ENCODE results near the gene SLC34A2.

The SLC34A2 gene

GRCh38 chr4:25670991-25671390, 15.3 kb downstream of the SLC34A2 start:
- peak in 1 of 2 experiments; percentile 19 for DNase-seq (ENCODE audit: low read depth in 1 of 2, low spot score in 1 of 2)
- no peak for TF ChIP-seq JUND (IDR thresholded peaks at IDR 0.05; ENCODE audit: low read depth)
- in situ Hi-C loops (cut with HindIII; ENCODE audit: low pct_unique_long_range_greater_than_20kb, low sequenced_read_pairs), result no loop called here

GRCh38 chr4:25672756-25673155, 17.1 kb downstream of the SLC34A2 start:
- TF ChIP-seq JUND (IDR thresholded peaks at IDR 0.05; ENCODE audit: low read depth), result no peak
- DNase-seq (ENCODE audit: low read depth in 1 of 2, low spot score in 1 of 2), result no peak
- in situ Hi-C loops (cut with HindIII; ENCODE audit: low pct_unique_long_range_greater_than_20kb, low sequenced_read_pairs), result no loop called here

GRCh38 chr4:25674386-25674785, 18.7 kb downstream of the SLC34A2 start:
- in situ Hi-C loops (cut with HindIII; ENCODE audit: low pct_unique_long_range_greater_than_20kb, low sequenced_read_pairs), result no loop called here

GRCh38 chr4:25676221-25676620, 20.6 kb downstream of the SLC34A2 start:
- no peak for TF ChIP-seq JUND (IDR thresholded peaks at IDR 0.05; ENCODE audit: low read depth)
- in situ Hi-C loops (cut with HindIII; ENCODE audit: low pct_unique_long_range_greater_than_20kb, low sequenced_read_pairs), result no loop called here
- no peak for DNase-seq (ENCODE audit: low read depth in 1 of 2, low spot score in 1 of 2)

More at GRCh38 chr4:25674386-25674785, 18.7 kb downstream of the SLC34A2 start:
- no peak for DNase-seq (ENCODE audit: low read depth in 1 of 2, low spot score in 1 of 2)
- TF ChIP-seq JUND (IDR thresholded peaks at IDR 0.05; ENCODE audit: low read depth), result no peak

GRCh38 chr4:25677157-25677556, 21.5 kb downstream of the SLC34A2 start:
- in situ Hi-C loops (cut with HindIII; ENCODE audit: low pct_unique_long_range_greater_than_20kb, low sequenced_read_pairs), result no loop called here
- no peak for TF ChIP-seq JUND (IDR thresholded peaks at IDR 0.05; ENCODE audit: low read depth)
- DNase-seq (ENCODE audit: low read depth in 1 of 2, low spot score in 1 of 2), result no peak

GRCh38 chr4:25677943-25678342, 22.3 kb downstream of the SLC34A2 start:
- DNase-seq (ENCODE audit: low read depth in 1 of 2, low spot score in 1 of 2), result no peak
- in situ Hi-C loops (cut with HindIII; ENCODE audit: low pct_unique_long_range_greater_than_20kb, low sequenced_read_pairs), result no loop called here
- no peak for TF ChIP-seq JUND (IDR thresholded peaks at IDR 0.05; ENCODE audit: low read depth)

- DNase-seq (ENCODE audit: low read depth in 1 of 2, low spot score in 1 of 2), result no peak
- TF ChIP-seq JUND (IDR thresholded peaks at IDR 0.05; ENCODE audit: low read depth), result no peak
- in situ Hi-C loops (cut with HindIII; ENCODE audit: low pct_unique_long_range_greater_than_20kb, low sequenced_read_pairs), result no loop called here
Measured at GRCh38 chr4:25687773-25688172, 32.1 kb downstream of the SLC34A2 start.

GRCh38 chr4:25694466-25694865, 38.8 kb downstream of the SLC34A2 start:
- in situ Hi-C loops (cut with HindIII; ENCODE audit: low pct_unique_long_range_greater_than_20kb, low sequenced_read_pairs), result no loop called here
- no peak for TF ChIP-seq JUND (IDR thresholded peaks at IDR 0.05; ENCODE audit: low read depth)
- no peak for DNase-seq (ENCODE audit: low read depth in 1 of 2, low spot score in 1 of 2)

- no peak for DNase-seq (ENCODE audit: low read depth in 1 of 2, low spot score in 1 of 2)
- in situ Hi-C loops (cut with HindIII; ENCODE audit: low pct_unique_long_range_greater_than_20kb, low sequenced_read_pairs), result no loop called here
- no peak for TF ChIP-seq JUND (IDR thresholded peaks at IDR 0.05; ENCODE audit: low read depth)
Measured at GRCh38 chr4:25696409-25696808, 40.8 kb downstream of the SLC34A2 start.

- in situ Hi-C loops (cut with HindIII; ENCODE audit: low pct_unique_long_range_greater_than_20kb, low sequenced_read_pairs), result no loop called here
- DNase-seq (ENCODE audit: low read depth in 1 of 2, low spot score in 1 of 2), result no peak
- no peak for TF ChIP-seq JUND (IDR thresholded peaks at IDR 0.05; ENCODE audit: low read depth)
Measured at GRCh38 chr4:25697516-25697915, 41.9 kb downstream of the SLC34A2 start.

- no peak for DNase-seq (ENCODE audit: low read depth in 1 of 2, low spot score in 1 of 2)
- in situ Hi-C loops (cut with HindIII; ENCODE audit: low pct_unique_long_range_greater_than_20kb, low sequenced_read_pairs), result no loop called here
- TF ChIP-seq JUND (IDR thresholded peaks at IDR 0.05; ENCODE audit: low read depth), result no peak
Measured at GRCh38 chr4:25700661-25701060, 45.0 kb downstream of the SLC34A2 start.

GRCh38 chr4:25702848-25703247, 47.2 kb downstream of the SLC34A2 start:
- in situ Hi-C loops (cut with HindIII; ENCODE audit: low pct_unique_long_range_greater_than_20kb, low sequenced_read_pairs), result no loop called here
- no peak for TF ChIP-seq JUND (IDR thresholded peaks at IDR 0.05; ENCODE audit: low read depth)
- no peak for DNase-seq (ENCODE audit: low read depth in 1 of 2, low spot score in 1 of 2)

GRCh38 chr4:25703731-25704388, 48.2 kb downstream of the SLC34A2 start:
- no peak for TF ChIP-seq JUND (IDR thresholded peaks at IDR 0.05; ENCODE audit: low read depth)
- in situ Hi-C loops (cut with HindIII; ENCODE audit: low pct_unique_long_range_greater_than_20kb, low sequenced_read_pairs), result no loop called here
- DNase-seq (ENCODE audit: low read depth in 1 of 2, low spot score in 1 of 2), result no peak

- TF ChIP-seq JUND (IDR thresholded peaks at IDR 0.05; ENCODE audit: low read depth), result no peak
- in situ Hi-C loops (cut with HindIII; ENCODE audit: low pct_unique_long_range_greater_than_20kb, low sequenced_read_pairs), result no loop called here
- DNase-seq (ENCODE audit: low read depth in 1 of 2, low spot score in 1 of 2), result no peak
Measured at GRCh38 chr4:25704516-25704915, 48.9 kb downstream of the SLC34A2 start.
